CD1c-positive myeloid dendritic cell (primary cell): ENCODE data around the gene DNAH9.

Source experiments
- DNase-seq: peaks from one replicate; pipeline ENCODE4 v3.0.0-alpha.2; 2016; ENCODE audit errors: extremely low spot score

DNAH9 gene

DNA sequence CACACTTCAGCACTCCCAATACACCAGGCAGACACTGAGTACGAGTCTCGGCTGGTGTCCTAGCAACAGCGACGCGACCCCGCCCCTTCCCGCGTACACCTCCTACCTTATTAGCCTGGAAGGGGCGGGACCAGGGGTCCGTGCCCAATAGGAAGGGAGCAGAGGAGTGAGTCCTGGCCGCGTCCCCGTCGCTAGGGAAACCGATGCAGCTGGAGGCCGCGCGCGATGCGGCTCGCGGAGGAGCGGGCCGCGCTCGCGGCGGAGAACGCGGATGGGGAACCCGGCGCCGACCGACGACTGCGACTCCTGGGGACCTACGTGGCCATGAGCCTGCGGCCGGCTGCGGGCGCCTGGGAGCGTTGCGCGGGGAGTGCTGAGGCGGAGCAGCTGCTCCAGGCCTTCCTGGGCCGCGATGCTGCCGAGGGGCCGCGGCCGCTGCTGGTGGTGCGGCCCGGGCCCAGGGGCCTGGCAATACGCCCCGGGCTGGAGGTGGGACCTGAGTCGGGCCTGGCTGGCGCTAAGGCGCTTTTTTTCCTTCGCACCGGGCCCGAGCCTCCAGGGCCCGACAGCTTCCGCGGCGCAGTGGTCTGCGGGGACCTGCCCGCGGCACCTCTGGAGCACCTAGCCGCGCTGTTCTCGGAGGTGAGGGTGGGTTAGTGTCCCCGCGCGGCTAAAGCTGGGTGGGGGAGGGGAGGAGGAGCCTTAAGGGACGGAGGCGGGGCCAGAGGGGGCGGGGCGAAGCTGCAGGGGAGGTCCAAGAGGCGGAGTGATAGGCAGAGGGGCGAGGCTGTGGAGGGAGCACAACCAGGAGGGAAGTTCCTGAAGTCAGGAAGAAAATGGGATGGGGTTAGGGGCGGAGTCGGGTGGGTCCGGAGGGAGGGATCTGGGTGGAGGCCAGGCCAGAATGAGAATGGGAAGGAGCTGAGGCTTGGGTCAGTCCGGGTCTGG lies at the start of gene DNAH9:
DNAH9 (plus strand) TSS at position 197 of the 948 bp plus-strand sequence; CDS start at position 226, 29 bp downstream.
- peak; percentile 13 for DNase-seq

DNA sequence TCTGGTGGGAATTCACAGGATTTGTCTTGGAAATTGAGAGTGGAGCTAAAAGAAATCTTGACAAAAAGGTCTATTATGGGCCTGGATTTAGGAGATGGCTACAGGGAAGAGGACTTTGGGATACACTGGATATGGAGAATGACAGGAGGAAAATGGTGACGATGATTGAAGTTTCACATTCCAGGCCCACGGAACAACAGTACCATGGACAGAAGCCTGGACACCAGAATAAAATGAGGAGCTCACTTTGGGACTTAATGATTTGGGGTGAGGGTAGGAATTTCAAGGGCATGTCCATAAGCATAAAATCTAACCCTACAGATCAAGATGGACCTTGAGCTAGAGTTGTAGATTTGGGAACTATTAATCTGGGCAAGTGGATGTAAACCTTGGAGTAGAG lies 47.8 kb upstream of the DNAH9 start:
- DNase-seq = no peak

DNA sequence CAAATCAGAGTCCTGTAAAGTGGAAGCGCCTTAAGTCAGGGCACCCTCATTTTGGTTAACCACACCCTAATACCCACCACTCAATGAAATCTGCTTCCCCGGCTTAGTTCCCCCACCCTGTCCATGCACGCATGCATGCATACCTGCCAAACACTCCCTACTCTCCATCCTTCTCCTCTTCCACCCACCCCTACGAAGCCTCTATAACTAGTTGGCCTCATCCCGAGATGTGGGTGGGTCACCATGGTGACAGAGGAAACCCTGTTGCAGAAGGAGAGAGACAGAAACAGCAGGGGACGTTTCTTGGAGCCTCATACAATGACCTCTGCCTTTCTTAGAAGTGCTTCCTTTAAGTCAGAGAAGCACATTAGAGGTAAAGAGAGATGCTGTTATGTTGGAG lies 46.8 kb upstream of the DNAH9 start:
- no peak for DNase-seq

GRCh38 chr17:11553135-11553534 lies 45.1 kb upstream of the DNAH9 start:
- no peak for DNase-seq

GRCh38 chr17:11554042-11554441 lies 44.2 kb upstream of the DNAH9 start:
- DNase-seq = no peak

- DNase-seq = no peak
Measured at GRCh38 chr17:11554542-11554941, 43.7 kb upstream of the DNAH9 start.

- DNase-seq = no peak
Measured at GRCh38 chr17:11555530-11555929, 42.7 kb upstream of the DNAH9 start.

- DNase-seq = no peak
Measured at GRCh38 chr17:11557727-11558452, 40.4 kb upstream of the DNAH9 start.

GRCh38 chr17:11558681-11559234 lies 39.5 kb upstream of the DNAH9 start:
- DNase-seq = no peak

GRCh38 chr17:11559601-11560000 lies 38.7 kb upstream of the DNAH9 start:
- DNase-seq = no peak

DNA sequence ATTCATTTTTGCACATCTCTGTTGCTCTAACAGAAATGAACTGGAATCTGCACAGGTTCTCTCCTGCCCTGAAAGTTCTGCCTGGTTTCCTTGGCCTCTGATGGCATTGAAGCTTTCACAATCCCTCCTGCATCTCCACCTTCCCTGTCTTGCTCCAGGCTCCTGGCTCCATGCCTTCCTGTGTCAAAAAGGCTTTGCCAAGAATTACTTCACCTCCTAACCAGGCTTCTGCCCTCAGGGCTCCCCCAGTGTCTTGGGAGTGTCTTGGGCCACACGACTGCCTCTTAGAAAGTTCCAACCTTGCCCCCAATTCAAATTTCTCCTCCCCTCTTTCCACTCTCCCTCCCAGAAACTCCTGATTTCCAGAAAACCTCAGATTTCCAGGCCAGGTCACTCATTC lies 37.0 kb upstream of the DNAH9 start:
- DNase-seq = no peak

GRCh38 chr17:11561702-11562101 lies 36.6 kb upstream of the DNAH9 start:
- DNase-seq = no peak

DNA sequence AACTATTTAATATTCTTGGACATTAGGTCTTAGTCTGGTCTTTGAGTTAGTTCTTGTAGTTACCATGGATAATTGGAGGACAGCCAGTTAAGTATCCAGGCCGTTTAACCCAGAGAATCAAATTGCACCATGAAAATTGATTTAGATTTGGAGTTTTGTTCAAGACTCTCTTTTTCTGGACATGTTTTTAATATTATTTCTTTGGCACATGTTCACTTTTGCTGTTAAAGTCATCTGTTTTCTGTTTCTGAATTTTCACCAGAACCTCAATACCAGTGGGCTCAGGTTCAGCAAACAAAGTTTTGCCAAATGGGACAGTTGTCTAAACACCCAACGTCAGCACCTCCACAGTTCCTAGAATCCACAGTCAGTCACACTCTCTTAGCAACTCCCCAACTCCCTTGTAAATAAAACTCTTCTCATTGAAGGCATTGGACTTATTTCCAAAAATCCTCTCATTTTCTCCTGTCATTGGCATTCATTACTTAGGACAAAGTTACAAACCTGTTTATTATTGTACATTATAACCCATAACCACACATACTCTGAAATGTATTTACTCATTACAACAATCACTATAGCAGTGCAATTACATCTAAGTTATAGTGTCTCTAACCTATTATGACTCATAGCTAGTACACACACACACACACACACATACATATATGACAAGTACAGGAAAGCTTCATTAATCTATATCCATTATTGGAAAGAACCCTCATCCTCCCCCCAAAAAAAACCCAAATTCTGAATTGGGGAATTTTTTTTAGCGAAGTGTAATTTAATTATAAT lies 33.5 kb upstream of the DNAH9 start:
- no peak for DNase-seq

DNA sequence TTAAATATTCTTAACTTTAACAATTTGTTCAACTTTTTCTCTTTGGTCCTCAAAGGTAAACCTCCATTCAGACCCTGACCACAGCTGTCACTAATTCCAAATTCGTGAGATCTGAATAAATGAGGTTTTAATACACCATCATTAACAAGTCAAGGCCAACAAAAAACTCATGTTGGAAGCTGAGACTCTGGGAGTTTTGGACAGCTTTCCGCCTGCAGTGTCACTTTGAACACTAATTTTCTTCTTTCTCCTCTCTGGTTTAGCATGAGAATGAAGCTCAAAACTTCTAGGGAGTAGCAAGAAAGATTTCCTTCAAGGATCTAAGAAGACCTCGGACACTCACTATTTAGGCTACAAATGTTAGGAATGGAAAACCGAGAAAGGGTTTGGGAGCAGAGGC lies 32.7 kb upstream of the DNAH9 start:
- DNase-seq = no peak

GRCh38 chr17:11578998-11579397 lies 19.3 kb upstream of the DNAH9 start:
- DNase-seq = no peak

GRCh38 chr17:11580677-11581076 lies 17.6 kb upstream of the DNAH9 start:
- DNase-seq = no peak

GRCh38 chr17:11582217-11582616 lies 16.1 kb upstream of the DNAH9 start:
- no peak for DNase-seq

DNA sequence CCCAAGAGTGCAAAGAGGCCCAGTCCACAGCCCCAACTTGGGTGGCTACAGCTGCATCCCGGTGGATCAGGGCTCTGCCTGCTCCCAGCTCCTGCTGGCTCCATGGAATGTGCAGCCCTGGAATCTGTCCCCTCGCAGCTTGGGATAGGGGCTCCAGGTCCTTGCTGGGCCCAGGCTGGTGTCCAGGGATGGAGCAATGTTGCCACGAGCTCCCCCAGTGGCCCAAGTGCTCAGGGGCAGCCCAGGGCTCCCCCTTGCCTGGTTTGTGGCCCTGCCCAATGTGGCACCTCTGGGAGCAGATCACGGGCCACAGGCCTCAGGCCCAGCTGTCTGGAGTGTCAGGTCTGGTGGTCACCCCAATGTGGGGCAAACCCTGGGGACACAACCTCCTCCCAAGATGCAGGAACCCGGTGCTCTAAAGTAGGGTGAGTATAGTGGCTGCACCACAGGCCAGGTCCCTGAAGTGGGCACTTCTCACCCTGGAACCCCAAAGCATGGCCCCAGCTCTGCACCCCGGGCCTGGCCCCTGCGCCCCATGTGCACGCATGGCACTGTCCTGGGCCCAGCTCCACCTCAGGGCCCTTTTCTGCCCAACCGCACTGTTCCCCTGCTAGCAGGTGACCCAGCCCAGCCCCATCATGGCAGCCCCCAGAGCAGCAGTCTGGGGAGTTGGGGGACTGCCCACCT lies 14.8 kb upstream of the DNAH9 start:
- DNase-seq = no peak

DNA sequence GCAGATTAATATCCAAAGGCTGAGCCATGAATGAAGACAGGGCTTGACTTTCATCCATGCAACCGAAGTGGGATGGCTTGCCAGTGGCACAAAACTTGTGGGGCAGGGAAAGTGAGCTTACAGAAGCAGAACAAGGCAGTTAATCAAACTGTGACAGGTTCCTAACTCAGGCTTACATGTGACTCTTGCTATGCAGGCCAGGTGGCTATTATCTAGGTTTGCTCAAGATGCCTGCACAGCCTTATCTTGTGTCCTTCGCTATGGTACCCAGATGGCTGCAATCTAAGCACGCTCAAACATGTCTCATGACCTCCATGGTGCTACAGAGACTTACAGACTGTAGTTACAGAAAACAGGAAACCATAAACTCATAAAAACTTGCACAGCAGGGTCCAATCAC lies 8.6 kb upstream of the DNAH9 start:
- no peak for DNase-seq

DNA sequence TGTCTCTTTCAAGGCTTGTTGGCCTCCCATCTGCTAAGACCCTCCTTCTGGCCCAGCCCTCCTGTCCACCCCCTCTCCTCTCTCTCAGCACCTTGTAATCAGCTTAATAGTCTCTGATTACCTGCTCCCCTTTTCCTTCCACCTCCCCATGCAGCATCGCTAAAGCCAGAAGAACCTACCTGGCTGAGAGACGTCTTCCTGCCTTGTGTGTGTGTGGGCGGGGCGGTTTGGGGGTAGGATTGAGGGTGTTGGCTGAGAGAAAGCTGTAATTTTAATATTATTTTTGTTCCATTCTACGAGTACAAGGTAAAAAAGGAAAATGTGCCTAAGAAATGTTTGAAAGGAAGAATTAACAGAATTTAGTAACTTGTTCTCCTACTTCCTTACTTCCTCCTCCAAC lies 3.4 kb downstream of the DNAH9 start:
- DNase-seq = no peak

- DNase-seq = no peak
Measured at GRCh38 chr17:11608396-11608795, 10.1 kb downstream of the DNAH9 start.
